HepG2 (cell line): ENCODE results near the gene TTF2. TPM values are rescaled to one million over a fixed set of nuclear protein-coding genes. Genes with fewer than 3 reads are reported as not detected.
A peak's percentile ranks its signal among the peaks of the same experiment; 100 is the strongest.

Source experiments
- ATAC-seq: fragments of 200-7000 bp; cut with Tn5 transposase; 3 replicates; pipeline ENCODE4 v1.9.1; 2020; ENCODE audit warnings: mild to moderate bottlenecking, moderate library complexity
- BruUV-seq: library from RNA; stranded (reverse); fragments of 400-500 nt; replicated peaks from 2 replicates; lab custom pipeline; 2021; lab: Mats Ljungman, UMichigan
- CTCF ChIA-PET: fragments of 300-600 bp; formaldehyde crosslinking; extraction: SDS; loops from one replicate; lab custom pipeline; 2021; ENCODE audit warnings: low total read pairs, inconsistent platforms, low intra/inter-chr PET ratio; lab: Yijun Ruan, JAX
- POLR2A ChIA-PET: fragments of 350-600 bp; sonication (Branson Sonifier 250); formaldehyde crosslinking; loops from one replicate; lab custom pipeline; 2020; ENCODE audit warnings: antibody characterized with exemption, inconsistent platforms; lab: Yijun Ruan, JAX
- DNase-seq: peaks from one replicate; pipeline ENCODE4 v3.0.0-alpha.2; 2015; ENCODE audit warnings: low spot score
- FAIRE-seq: peaks from 3 replicates; lab custom pipeline; 2011; peaks lifted over from hg19 to GRCh38; lab: Jason Lieb, UNC
- H2AFZ ChIP-seq: one replicate; pipeline ENCODE4 v1.6.1; 2011; ENCODE audit warnings: low read length, inconsistent platforms
- H3K27ac ChIP-seq: fragments of 300-600 bp; 3 replicates; pipeline ENCODE4 v1.8.0; 2011; ENCODE audit warnings: mixed run types, mild to moderate bottlenecking, mixed read lengths, low read length, inconsistent platforms; ENCODE audit not compliant: insufficient read depth; ENCODE audit errors: extremely low read length
- H3K27me3 ChIP-seq, 2 experiments: fragments of 200-600 bp in 1 of 2; 2 replicates in 1 of 2; 3 replicates in 1 of 2; pipeline versions ENCODE4 v1.6.0 to v1.8.0; 2011; ENCODE audit warnings: low read length in 2 of 2, mild to moderate bottlenecking in 2 of 2, moderate library complexity in 2 of 2, inconsistent platforms in 1 of 2; ENCODE audit not compliant: insufficient read depth in 2 of 2, control insufficient read depth in 1 of 2
- H3K36me3 ChIP-seq, 2 experiments: fragments of 200-600 bp in 1 of 2; replicated peaks in 1 of 2; 2 replicates in 1 of 2; 3 replicates in 1 of 2; pipeline versions ENCODE4 v1.5.1 to v1.8.0; 2011; ENCODE audit warnings: low read length in 2 of 2, inconsistent platforms in 1 of 2; ENCODE audit not compliant: insufficient read depth in 2 of 2, control insufficient read depth in 1 of 2
- H3K4me1 ChIP-seq: 2 replicates; pipeline ENCODE4 v1.5.1; 2012; ENCODE audit warnings: low read length, inconsistent platforms; ENCODE audit not compliant: insufficient read depth
- H3K4me2 ChIP-seq: 2 replicates; pipeline ENCODE4 v1.6.0; 2011; ENCODE audit warnings: low read depth, low read length, inconsistent platforms
- H3K4me3 ChIP-seq, 3 experiments: fragments of 200-600 bp in 1 of 3; sonication (generic), shearing (Covaris generic) in 1 of 3; replicated peaks in 1 of 3; 2 replicates each; pipeline ENCODE4 v1.5.1; 2011 to 2016; ENCODE audit warnings: low read length in 3 of 3, inconsistent platforms in 2 of 3, low read depth in 2 of 3, mild to moderate bottlenecking in 2 of 3, control low read depth in 1 of 3, mixed read lengths in 1 of 3; ENCODE audit not compliant: insufficient read depth in 1 of 3
- H3K79me2 ChIP-seq: one replicate; pipeline ENCODE4 v1.6.1; 2011; ENCODE audit warnings: low read length, inconsistent platforms; ENCODE audit not compliant: insufficient read depth
- H3K9ac ChIP-seq: 2 replicates; pipeline ENCODE4 v1.6.0; 2011; ENCODE audit warnings: mild to moderate bottlenecking, low read depth, low read length, inconsistent platforms; ENCODE audit not compliant: insufficient read depth
- H3K9me3 ChIP-seq: 2 replicates; pipeline ENCODE4 v1.5.1; 2012; ENCODE audit warnings: mild to moderate bottlenecking, low read length
- H4K20me1 ChIP-seq: 2 replicates; pipeline ENCODE4 v1.6.0; 2011; ENCODE audit warnings: inconsistent platforms, mild to moderate bottlenecking, low read length, moderate library complexity; ENCODE audit not compliant: insufficient read depth
- KDM5B ChIP-seq: sonication (generic); formaldehyde crosslinking; IDR thresholded peaks from 2 replicates; pipeline ENCODE4 v1.4.0; 2020; ENCODE audit warnings: missing genetic modification reagents, mild to moderate bottlenecking, borderline replicate concordance
- PHF5A ChIP-seq: IDR thresholded peaks from one replicate; pipeline ENCODE4 v1.6.1; 2018; ENCODE audit warnings: low read depth, missing genetic modification reagents; ENCODE audit not compliant: unreplicated experiment
- SATB2 ChIP-seq: sonication (generic); formaldehyde crosslinking; IDR thresholded peaks from 2 replicates; pipeline ENCODE4 v1.5.0; 2020; ENCODE audit warnings: missing genetic modification reagents
- ZFP37 ChIP-seq: sonication (generic); formaldehyde crosslinking; IDR thresholded peaks from 2 replicates; pipeline ENCODE4 v1.4.0; 2020; ENCODE audit warnings: missing genetic modification reagents, borderline replicate concordance
- ZMYM4 ChIP-seq: sonication (generic); formaldehyde crosslinking; IDR thresholded peaks from 2 replicates; pipeline ENCODE4 v1.8.1; 2023; ENCODE audit warnings: mild to moderate bottlenecking, missing genetic modification reagents
- ZNF317 ChIP-seq: sonication (generic); formaldehyde crosslinking; IDR thresholded peaks from 2 replicates; pipeline ENCODE4 v1.5.0; 2020; ENCODE audit warnings: mild to moderate bottlenecking, missing genetic modification reagents
- ZNF337 ChIP-seq: sonication (generic); formaldehyde crosslinking; IDR thresholded peaks from 2 replicates; pipeline ENCODE4 v1.5.1; 2020; ENCODE audit warnings: missing genetic modification reagents, low read depth, mild to moderate bottlenecking, borderline replicate concordance
- ZNF446 ChIP-seq: sonication (generic); formaldehyde crosslinking; IDR thresholded peaks from 2 replicates; pipeline ENCODE4 v1.5.0; 2020; ENCODE audit warnings: mild to moderate bottlenecking, missing genetic modification reagents
- ZNF563 ChIP-seq: sonication (generic); formaldehyde crosslinking; IDR thresholded peaks from 2 replicates; pipeline ENCODE4 v1.8.0; 2022; ENCODE audit warnings: mild to moderate bottlenecking, moderate library complexity, missing genetic modification reagents
- ZNF772 ChIP-seq: sonication (generic); formaldehyde crosslinking; IDR thresholded peaks from 2 replicates; pipeline ENCODE4 v1.5.0; 2020; ENCODE audit warnings: mild to moderate bottlenecking, missing genetic modification reagents
- WGBS: methylation state at CpG from one replicate; pipeline ENCODE4 v1.1.6; 2017; ENCODE audit warnings: low lambda C conversion rate; 5-methylcytosine and 5-hydroxymethylcytosine counted together
- in situ Hi-C: cut with HindIII; loops from 2 replicates; pipeline ENCODE4 v1.10.0; 2017; ENCODE audit warnings: low pct_unique_long_range_greater_than_20kb; ENCODE audit not compliant: extremely low pct_ligation_motif_present
- intact Hi-C: fragments of 100-400 bp; cut with micrococcal nuclease; formaldehyde crosslinking; loops from one replicate; pipeline ENCODE4 v1.10.0; 2022; ENCODE audit not compliant: unreplicated experiment
- polyA plus RNA-seq, 8 experiments: library from polyadenylated mRNA; depleted of rRNA in 3 of 8; stranded (reverse) in 7 of 8; unstranded in 1 of 8; fragments of >200 nt; fragmentation: Illumina TruSeq in 4 of 8; extraction: Trizol in 4 of 8; gene quantifications; 2 replicates each; pipeline versions ENCODE4 v1.2.1 to v1.2.3, GENCODE V29; 2011 to 2016; ENCODE audit warnings: low read depth in 4 of 8, missing spikeins in 1 of 8, mixed read lengths in 1 of 8; ENCODE audit not compliant: insufficient read depth in 1 of 8
- total RNA-seq, 5 experiments: library from RNA; depleted of rRNA; stranded (reverse); fragments of >200 nt; fragmentation: Illumina TruSeq; extraction: Trizol; gene quantifications; 2 replicates each; pipeline ENCODE4 v1.2.3, GENCODE V29; 2016; ENCODE audit warnings: low read depth in 1 of 5
- TF ChIP-seq, protein P1 (sequence below): sonication (generic); formaldehyde crosslinking; IDR thresholded peaks from 2 replicates; pipeline ENCODE4 v1.5.1; 2020; ENCODE audit warnings: mild to moderate bottlenecking, missing genetic modification reagents, borderline replicate concordance
- TF ChIP-seq, protein P2 (sequence below): sonication (generic); formaldehyde crosslinking; IDR thresholded peaks from 2 replicates; pipeline ENCODE4 v1.5.1; 2020; ENCODE audit warnings: mild to moderate bottlenecking, missing genetic modification reagents, moderate library complexity
- TF ChIP-seq, protein P3 (sequence below): sonication (generic); formaldehyde crosslinking; IDR thresholded peaks from 2 replicates; pipeline ENCODE4 v1.4.0; 2020; ENCODE audit warnings: missing genetic modification reagents, borderline replicate concordance

TTF2 gene
- total and polyA plus RNA-seq, 2 of the 13 experiments (the other 11 are each of a cell fraction or from before 2014, with no cell fraction given) = 12.8 to 48.9 TPM

DNA sequence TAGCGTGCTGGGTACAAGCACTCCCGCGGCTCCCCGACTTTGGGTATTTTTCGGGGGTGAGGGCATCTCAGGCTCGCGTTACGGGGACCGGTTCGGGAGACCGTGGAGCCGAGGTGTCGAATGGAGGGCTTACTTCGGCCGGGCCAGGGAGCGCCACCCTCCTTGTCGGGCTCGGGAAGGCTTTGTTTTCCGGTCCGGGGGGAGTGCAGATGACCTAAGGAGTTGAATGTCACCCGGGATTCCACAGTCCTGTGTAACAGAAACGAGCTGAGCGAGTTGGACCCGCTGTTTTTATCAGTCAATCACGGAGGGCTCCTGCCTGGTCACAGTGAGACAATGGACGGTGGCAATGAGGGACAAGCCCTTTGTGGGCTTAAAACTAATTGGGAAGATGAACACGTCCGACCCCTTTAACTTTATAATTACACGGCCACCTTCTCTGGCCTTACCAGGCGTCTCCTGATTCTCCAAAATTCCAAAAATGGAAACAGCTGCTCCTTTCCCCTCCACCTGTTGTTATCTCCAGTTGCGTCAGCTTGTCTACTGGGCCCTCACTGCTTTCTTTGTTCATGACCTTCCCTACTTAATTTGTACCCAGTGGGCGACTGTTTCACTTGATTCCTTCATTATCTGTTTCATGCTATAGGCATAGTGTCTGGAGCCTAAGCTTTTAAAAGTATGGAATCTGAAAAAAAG is 62.4 kb downstream of the TTF2 start:
- H3K36me3 ChIP-seq = no peaks in the 10 kb centered on the region
- H3K27me3 ChIP-seq = no peaks in the 10 kb centered on the region; a peak in 1 of 5 replicates
- 82% methylated on average over 17 of the region's 32 CpGs for WGBS
- no peak overlapping the region for H2AFZ ChIP-seq
- intact Hi-C loops (loop anchor here (5.0 to 10.0 kb wide), 2 partner anchors 50 to 242 kb away; partner anchors contain the start of gene MAN1A2), in situ Hi-C loops (no loop called here)
- DNase-seq = no peak
- no peak overlapping the region; the same call in 1 of the 2 replicates for H3K9ac ChIP-seq
- ChIA-PET POLR2A (no interaction called here), CTCF (no interaction called here)
- H3K9me3 ChIP-seq = no peaks in the 10 kb centered on the region
- no peak overlapping the region for H3K27ac ChIP-seq
- no TSS peak for BruUV-seq
- no peak for FAIRE-seq
- peak overlapping the region; percentile 92 for H3K4me2 ChIP-seq
- H3K4me3 ChIP-seq = peak overlapping the region in 1 of 3 experiments; percentile 71; a peak in 2 of 6 replicates
- no peak for ATAC-seq
- H4K20me1 ChIP-seq = no peaks in the 10 kb centered on the region
- H3K4me1 ChIP-seq = peaks cover 19% of the 10 kb centered on the region
- H3K79me2 ChIP-seq = no peaks in the 10 kb centered on the region
- TF ChIP-seq ZFP37 (CRISPR knock-in tag) (no peak), ZNF563 (peak; percentile 33; the same call in 1 of the 2 replicates), PHF5A (no peak), ZNF337 (CRISPR knock-in tag) (no peak), SATB2 (no peak), KDM5B (CRISPR knock-in tag) (0 out of 2 replicates have a peak, but pooled peaks have one; percentile 4), ZNF772 (CRISPR knock-in tag) (0 out of 2 replicates have a peak, but pooled peaks have one; percentile 4), ZMYM4 (CRISPR knock-in tag) (peak; percentile 8; the same call in 1 of the 2 replicates), ZNF446 (CRISPR knock-in tag) (no peak), ZNF317 (CRISPR knock-in tag) (no peak)
- TF ChIP-seq, protein P1, sequence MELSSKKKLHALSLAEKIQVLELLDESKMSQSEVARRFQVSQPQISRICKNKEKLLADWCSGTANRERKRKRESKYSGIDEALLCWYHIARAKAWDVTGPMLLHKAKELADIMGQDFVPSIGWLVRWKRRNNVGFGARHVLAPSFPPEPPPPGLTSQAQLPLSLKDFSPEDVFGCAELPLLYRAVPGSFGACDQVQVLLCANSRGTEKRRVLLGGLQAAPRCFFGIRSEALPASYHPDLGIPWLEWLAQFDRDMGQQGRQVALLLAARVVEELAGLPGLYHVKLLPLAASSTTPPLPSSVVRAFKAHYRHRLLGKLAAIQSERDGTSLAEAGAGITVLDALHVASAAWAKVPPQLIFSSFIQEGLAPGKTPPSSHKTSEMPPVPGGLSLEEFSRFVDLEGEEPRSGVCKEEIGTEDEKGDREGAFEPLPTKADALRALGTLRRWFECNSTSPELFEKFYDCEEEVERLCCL (CRISPR knock-in tag) = 0 out of 2 replicates have a peak, but pooled peaks have one; percentile 9
- TF ChIP-seq, protein P2, sequence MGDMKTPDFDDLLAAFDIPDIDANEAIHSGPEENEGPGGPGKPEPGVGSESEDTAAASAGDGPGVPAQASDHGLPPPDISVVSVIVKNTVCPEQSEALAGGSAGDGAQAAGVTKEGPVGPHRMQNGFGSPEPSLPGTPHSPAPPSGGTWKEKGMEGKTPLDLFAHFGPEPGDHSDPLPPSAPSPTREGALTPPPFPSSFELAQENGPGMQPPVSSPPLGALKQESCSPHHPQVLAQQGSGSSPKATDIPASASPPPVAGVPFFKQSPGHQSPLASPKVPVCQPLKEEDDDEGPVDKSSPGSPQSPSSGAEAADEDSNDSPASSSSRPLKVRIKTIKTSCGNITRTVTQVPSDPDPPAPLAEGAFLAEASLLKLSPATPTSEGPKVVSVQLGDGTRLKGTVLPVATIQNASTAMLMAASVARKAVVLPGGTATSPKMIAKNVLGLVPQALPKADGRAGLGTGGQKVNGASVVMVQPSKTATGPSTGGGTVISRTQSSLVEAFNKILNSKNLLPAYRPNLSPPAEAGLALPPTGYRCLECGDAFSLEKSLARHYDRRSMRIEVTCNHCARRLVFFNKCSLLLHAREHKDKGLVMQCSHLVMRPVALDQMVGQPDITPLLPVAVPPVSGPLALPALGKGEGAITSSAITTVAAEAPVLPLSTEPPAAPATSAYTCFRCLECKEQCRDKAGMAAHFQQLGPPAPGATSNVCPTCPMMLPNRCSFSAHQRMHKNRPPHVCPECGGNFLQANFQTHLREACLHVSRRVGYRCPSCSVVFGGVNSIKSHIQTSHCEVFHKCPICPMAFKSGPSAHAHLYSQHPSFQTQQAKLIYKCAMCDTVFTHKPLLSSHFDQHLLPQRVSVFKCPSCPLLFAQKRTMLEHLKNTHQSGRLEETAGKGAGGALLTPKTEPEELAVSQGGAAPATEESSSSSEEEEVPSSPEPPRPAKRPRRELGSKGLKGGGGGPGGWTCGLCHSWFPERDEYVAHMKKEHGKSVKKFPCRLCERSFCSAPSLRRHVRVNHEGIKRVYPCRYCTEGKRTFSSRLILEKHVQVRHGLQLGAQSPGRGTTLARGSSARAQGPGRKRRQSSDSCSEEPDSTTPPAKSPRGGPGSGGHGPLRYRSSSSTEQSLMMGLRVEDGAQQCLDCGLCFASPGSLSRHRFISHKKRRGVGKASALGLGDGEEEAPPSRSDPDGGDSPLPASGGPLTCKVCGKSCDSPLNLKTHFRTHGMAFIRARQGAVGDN (CRISPR knock-in tag) = peak; percentile 0
- TF ChIP-seq, protein P3, sequence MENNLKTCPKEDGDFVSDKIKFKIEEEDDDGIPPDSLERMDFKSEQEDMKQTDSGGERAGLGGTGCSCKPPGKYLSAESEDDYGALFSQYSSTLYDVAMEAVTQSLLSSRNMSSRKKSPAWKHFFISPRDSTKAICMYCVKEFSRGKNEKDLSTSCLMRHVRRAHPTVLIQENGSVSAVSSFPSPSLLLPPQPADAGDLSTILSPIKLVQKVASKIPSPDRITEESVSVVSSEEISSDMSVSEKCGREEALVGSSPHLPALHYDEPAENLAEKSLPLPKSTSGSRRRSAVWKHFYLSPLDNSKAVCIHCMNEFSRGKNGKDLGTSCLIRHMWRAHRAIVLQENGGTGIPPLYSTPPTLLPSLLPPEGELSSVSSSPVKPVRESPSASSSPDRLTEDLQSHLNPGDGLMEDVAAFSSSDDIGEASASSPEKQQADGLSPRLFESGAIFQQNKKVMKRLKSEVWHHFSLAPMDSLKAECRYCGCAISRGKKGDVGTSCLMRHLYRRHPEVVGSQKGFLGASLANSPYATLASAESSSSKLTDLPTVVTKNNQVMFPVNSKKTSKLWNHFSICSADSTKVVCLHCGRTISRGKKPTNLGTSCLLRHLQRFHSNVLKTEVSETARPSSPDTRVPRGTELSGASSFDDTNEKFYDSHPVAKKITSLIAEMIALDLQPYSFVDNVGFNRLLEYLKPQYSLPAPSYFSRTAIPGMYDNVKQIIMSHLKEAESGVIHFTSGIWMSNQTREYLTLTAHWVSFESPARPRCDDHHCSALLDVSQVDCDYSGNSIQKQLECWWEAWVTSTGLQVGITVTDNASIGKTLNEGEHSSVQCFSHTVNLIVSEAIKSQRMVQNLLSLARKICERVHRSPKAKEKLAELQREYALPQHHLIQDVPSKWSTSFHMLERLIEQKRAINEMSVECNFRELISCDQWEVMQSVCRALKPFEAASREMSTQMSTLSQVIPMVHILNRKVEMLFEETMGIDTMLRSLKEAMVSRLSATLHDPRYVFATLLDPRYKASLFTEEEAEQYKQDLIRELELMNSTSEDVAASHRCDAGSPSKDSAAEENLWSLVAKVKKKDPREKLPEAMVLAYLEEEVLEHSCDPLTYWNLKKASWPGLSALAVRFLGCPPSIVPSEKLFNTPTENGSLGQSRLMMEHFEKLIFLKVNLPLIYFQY (CRISPR knock-in tag) = no peak
